NCI-H1694 treated with DMSO at 0.1 percent for 48 hours (cell line): ENCODE data around the gene SLC35A3.
A peak's percentile ranks its signal among the peaks of the same experiment; 100 is the strongest.
"Not testable (repeated sequence)": the region's sequence is repeated elsewhere in the genome, so short reads cannot be mapped to it uniquely, and the experiment has no call there.

Experiments
- DNase-seq: peaks from one replicate; lab custom pipeline; 2025; lab: John Stamatoyannopoulos, UW

Gene SLC35A3

DNA sequence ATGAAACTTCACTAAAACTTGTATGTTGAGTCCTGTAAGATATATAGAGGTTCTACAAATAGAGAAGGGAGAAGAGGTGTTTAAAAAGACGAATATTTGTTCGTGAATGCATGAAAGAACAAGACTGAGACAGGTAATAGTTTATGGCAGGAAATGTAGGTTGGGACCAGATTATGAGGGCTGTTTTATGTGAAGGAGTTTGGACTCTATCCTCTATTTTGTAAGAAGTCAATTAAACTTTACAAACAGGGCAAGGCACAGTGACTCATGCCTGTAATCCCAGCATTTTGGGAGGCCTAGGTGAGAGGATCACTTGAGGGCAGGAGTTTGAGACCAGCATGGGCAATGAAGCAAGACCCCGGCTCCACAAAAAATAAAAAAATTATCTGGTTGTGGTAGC lies 5.7 kb downstream of the SLC35A3 start:
- no peak for DNase-seq

DNA sequence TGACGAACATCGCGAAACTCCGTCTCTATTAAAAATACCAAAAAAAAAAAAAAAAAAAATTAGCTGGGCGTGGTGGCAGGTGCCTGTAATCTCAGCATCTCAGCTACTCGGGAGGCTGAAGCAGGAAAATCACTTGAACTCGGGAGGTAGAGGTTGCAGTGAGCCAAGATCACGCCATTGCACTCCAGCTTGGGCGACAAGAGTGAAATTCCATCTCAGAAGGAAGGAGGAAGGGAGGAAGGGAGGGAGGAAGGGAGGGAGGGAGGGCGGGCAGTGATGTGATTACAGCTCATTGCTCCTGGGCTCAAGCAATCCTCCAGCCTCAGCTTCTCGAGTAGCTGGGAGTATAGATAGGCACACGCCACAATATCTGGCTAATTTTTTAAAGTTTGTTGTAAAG lies 7.5 kb downstream of the SLC35A3 start:
- not testable (repeated sequence) for DNase-seq

DNA sequence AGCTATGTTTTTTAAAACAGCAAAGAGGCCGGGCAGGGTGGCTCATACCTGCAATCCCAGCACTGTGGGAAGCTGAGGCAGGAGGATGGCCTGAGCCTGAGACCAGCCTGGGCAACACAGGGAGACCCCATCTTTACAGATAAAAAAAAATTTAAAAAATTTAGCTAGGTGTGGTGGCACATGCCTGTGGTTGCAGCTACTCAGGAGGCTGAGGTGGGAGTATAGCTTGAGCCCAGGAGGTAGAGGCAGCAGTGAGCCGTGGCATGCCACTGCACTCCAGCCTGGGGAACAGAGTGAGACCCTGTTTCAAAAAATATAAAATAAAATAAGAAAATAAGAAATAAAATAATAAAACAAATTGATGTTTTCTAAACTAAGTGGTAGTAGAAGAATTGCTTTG lies 8.4 kb downstream of the SLC35A3 start:
- DNase-seq: no peak

DNA sequence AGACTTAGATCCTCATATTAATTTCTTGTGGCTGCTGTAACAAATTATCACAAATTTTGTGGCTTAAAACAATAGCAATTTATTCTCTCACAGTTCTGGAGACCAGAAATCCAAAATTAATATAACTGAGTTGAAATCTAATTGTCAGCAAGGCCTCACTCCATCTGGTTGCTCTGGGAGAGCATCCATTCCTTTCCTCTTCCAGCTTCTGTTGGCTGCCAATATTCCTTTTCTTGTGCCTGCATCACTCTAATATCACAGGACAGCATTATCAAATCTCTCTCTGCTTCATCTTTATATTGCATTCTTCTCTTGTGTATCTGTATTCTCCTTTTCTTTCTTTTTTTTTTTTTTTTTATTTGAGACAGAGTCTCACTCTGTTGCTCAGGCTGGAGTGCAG lies 9.3 kb downstream of the SLC35A3 start:
- DNase-seq: no peak

DNA sequence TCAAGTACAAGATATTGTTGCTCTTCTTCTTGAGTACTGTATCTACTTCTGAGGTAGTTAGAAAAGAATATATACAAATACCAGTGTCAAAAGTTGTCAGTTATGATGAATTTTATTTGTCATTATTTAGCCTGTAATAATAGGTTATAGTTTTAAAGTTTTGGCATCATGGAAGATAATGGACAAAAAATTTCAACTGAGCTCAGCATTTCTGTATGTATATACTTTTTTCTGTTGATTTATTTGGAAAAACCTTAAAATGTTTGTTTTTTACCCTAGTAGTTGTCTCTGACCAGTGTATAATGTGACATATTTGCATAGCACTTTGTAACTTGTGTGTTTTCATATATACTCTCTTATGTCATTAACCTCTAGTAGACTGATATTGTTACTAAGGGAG lies 11.1 kb downstream of the SLC35A3 start:
- no peak for DNase-seq

DNA sequence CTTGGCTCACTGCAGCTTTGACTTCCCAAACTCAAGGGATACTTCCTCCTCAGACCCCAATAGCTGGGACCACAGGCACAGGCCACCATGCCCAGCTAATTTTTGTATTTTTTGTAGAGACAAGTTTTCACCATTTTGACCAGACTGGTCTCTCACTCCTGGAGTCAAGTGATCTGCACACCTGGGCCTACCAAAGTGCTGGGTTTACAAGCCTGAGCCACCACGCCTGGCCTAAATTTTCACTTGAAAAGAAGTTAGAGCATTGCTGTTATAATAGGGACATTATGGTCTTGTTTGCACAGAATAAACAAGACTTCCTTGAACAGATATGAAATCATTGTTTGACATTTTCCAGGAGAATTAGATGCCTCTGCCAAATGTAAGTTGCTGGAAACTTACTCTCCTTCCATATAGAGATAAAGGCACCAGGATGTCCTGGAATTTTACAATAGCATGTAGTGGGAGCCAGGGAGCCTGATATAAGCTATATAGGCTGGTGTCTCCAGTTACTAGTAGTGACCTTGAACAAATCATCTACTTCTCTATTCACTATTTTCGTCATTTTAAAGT lies 16.9 kb downstream of the SLC35A3 start:
- no peak for DNase-seq

DNA sequence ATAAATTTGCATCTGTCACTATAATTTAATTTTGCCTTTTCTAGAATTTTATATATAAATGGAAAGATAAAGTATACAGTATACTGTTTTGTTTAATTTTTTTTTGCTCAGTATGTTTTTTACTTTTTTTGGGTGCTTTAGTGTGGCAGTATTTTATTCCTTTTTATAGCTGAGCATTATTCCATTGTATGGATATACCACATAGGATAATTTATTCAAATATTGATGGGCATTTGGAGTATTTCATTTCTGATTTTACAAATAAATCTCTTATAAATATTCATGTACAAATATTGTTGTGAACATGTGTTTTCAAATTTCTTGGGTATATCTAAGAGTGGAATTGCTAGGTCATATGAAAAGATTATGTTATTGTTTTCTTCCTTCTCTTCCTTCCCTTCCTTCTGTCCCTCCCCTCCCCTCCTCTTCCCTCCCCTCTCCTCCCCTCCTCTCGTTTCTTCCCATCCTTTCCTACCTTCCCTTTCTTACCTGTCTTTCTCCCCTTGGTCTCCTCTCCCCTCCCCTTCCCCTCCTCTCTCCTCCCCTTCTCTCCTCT lies 18.5 kb downstream of the SLC35A3 start:
- DNase-seq: no peak

DNA sequence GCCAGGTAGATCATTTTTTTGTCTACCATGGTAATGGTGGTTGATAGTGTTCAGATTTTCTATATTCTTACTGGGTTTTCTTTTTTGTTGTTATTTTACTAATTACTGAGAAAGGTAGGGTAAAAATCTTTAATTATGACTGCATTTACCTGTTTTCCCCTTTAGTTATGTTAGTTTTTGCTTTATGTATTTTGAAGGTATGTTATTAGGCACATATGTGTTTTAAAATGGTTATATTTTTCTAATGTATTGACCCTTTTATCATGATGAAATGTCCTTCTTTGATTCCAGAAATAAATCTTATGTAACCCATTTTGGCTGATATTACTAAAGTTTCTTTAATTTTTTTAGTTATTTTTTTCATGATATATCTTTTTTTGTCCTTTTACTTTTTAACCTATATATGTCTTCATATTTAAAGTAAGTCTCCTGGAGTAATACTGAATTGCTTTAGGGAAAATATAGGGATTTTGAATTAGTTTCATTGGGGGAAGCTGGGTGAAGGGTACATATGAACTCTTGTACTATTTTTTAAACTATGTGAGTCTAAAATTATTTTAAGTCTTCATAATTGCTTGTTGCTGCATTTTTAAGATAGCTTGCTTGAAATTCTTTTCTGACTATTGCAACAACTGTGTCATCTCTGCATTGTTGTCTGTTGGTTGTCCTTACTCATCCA lies 22.4 kb downstream of the SLC35A3 start:
- DNase-seq: no peak

DNA sequence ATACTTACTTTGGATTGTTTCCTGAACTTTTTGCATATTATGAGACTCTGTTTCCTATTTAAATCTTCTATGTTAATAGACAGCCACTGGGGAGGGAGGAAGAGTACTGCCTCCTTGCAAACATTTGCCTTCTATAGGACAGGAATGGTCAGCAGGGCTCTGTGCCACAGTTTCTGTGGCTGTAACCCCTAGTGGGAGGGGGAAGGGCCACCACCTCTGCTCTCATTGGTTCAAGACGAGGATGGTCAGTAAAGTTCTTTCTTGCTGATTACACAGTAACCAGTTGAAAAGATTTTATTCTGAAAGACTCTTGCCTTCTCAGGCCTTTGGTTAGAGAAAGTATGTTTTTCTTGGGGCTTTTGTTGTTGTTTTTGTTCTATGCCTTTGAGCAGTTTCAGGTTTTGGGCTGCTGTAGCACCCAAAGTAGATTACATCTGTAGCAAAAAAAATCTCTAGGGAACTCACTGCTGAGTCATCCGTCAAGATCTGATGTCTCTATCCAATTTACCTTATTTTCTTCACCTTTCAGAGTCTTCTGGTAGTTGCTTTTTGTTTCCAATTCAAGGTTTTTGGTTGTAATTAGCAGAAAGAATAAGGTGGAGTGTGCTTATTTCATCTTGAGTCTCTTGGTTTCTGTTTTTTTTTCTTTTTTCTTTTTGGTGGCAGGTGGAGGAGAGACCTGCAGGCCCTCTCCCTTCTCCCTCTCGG lies 23.1 kb downstream of the SLC35A3 start:
- DNase-seq: no peak

DNA sequence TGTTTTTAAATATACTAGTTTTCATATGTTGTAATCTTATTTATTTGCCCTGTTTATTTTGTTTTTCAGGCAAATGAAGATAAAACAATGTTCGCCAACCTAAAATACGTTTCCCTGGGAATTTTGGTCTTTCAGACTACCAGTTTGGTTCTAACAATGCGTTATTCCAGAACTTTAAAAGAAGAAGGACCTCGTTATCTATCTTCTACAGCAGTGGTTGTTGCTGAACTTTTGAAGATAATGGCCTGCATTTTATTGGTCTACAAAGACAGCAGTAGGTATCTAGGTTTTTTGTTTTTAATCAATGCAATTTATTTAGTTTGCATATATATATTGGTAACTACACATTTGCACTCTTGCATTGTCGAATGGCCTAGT lies 23.7 kb downstream of the SLC35A3 start:
- DNase-seq: no peak

DNA sequence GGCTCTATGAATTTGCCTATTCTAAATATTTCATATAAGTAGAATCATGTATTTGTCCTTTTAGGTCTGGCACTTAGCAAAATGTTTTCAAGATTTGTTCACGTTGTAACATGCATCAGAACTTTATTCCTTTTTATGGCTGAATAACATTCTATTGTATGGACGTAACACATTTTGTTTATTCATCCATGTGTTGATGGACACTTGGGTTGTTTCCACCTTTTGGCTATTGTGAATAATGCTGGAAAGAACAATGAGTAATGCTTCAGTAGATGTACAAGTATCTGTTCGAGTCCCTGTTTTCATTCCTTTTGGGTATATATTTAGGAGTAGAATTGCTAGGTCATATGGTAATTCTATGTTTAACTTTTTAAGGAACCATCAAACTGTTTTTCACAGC lies 24.7 kb downstream of the SLC35A3 start:
- DNase-seq: no peak

DNA sequence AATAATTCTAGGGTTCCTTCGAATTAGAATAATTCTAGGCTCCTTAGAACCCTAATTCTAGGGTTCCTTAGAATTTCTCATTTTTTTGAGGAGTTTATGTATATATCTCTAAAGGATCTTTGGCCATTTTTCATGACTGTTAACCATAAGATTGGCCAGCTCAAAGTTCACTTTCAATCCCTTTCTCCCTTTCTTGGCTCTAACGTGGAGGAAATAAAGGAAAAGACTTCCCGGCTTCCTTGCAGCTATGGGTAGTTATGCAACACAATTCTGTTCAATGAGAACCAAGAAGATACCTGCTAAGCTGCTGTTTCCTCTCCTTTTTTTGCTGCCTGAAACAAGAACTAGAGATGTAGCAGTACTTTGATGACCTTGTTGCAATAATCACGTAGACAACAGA lies 27.2 kb downstream of the SLC35A3 start:
- no peak for DNase-seq

DNA sequence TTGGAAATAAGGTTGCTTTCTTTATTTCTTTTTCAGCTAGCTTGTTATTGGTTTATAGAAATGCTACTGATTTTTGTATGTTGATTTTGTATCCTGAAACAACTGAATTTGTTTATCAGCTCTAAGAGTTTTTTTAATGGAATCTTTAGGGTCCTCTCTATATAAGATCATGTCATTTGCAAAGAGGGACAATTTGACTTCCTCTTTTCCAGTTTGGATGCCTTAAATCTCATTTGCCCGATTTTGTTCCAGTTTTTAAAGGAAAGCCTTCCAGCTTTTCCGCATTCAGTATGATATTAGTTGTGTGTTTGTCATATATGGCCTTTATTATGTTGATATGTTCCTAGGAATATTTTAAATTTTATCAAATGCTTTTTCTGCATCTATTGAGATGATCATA lies 31.7 kb downstream of the SLC35A3 start:
- no peak for DNase-seq

DNA sequence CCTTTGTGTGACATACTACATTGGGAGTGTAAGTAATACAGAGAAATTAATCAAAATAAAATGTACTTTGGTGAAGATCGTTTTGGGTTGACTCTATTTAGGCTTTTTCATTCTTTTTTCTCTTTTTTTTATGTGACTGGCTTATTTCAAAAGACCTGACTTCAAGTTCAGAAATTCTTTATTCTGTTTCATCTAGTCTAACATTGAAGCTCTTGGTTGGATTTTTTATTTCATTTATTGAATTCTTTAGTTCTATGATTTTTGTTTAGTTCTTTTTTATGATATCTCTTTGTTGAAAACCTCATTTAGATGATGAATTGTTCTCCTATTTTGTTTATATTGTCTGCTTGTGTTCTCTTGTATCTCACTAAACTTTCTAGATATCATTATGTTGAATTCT lies 35.6 kb downstream of the SLC35A3 start:
- DNase-seq: no peak

DNA sequence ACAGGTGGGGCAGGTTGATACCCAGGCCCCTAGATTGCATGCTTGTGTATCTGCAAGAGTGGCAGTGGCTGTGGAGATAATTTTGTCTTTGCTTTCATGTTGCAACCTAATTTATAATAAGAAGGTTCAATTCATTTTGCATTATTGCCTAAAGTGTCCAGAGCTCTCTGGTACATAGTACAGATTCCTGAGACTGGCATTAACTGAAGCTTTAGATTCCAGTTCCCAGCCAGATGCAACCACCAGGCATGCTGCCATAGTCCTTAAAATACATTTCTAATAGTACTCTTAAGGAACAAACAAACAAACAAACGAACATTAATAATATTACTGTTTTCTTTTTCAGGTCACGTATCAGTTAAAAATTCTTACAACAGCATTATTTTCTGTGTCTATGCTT lies 36.9 kb downstream of the SLC35A3 start:
- DNase-seq: no peak

DNA sequence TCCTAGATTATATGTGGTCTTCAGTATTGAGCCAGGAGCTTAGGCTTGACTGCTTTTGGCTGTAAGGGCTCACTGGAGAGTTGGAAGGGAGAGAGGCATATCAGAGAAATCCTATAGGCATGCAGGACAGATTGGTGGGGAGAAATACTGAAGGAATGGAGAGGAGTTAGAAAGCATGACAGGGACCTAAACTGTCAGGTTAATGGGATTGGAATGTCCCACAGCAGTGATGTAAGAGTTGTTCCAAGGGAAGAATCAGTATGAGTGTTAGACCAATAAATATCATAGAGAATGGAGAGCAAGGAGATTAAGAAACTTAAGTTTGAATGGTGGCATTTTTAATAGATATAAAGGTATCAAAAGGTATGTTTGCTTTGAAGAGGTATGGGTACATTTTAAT lies 39.7 kb downstream of the SLC35A3 start:
- no peak for DNase-seq

DNA sequence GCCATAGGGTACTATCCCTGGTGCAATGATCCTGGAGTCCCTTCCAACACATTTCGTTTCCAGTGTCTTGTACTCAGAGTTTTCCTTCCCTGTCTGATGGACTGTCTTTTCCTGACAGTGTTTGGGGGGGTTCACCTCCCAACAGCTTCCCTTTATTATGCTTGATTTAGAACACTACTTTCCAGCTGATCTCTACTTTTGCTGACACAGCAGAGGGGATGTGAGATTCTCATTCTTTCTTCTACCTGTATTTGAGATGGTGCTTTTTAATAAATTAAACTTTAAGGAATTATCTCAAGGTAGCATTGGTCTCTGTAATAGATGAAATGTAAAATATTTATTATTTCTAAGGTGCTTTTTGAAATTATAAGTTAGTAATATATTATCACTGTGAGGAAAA lies 41.0 kb downstream of the SLC35A3 start:
- no peak for DNase-seq

DNA sequence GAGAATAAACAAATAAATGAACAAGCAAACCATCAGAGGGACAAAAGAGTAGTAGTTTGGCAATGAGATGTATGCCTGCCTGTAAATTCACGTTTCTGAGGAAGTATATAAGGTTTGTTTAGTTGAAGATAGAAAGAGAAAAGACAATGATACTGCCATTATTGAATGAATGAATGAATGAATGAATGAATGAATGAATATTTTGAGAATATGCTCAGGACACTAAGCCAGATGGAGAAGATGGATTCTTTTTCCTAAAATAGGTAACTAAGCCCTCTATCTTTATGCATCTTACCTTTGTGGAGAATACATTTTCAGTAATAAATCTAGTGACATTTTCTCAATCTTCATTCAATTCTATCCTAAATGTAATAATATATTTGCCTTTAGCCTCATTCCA lies 49.4 kb downstream of the SLC35A3 start:
- no peak for DNase-seq

DNA sequence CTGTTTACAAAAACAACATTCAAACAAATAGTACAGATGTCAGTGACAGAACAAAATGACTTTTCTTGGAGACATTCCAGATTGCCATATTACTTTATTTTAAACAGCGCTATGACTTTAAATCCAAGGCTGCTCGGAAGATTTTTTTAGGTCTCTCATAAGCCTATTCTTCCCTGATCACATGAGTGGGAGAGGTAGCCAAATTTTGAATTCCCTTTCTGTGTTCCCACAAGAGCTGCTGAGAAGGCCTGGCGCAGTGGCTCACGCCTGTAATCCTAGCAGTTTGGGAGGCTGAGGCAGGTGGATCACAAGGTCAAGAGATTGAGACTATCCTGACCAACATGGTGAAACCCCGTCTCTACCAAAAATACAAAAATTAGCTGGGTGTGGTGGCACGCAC lies 53.7 kb downstream of the SLC35A3 start:
- no peak for DNase-seq

DNA sequence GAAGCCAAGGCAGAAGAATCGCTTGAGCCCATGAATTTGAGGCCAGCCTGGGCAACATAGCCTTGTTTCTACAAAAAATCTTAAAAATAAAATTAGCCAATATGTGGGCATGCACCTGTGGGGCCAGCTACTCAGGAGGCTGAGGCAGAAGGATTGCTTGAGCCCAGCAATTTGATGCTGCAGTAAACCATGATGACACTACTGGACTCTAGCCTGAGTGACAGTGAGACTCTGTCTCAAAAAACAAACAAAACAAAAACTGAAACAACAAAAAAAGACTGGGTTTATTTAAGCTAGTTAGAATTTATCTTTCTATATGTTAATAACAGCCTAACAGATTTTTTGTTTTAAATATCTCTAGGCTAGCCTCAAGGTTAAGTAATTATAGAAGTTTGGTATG lies 57.4 kb downstream of the SLC35A3 start:
- no peak for DNase-seq

DNA sequence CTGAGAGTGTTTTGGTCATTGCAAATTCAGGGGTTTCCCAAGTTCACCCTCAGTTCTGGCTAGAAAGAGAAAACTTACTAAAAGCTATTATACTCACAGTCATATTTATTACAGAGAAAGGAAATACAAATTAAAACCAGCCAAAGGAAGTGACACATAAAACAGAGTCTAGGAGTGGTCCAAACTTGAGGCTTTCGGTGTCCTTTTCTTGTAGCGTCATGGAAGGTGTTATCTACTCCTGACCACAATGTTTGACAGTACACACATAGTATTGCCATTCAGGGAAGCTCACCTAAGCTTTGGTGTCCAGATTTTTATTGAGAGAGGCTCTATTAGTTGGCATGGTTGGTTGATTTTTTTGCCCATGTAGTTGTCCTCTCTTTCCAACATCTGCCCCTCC lies 59.0 kb downstream of the SLC35A3 start:
- no peak for DNase-seq

DNA sequence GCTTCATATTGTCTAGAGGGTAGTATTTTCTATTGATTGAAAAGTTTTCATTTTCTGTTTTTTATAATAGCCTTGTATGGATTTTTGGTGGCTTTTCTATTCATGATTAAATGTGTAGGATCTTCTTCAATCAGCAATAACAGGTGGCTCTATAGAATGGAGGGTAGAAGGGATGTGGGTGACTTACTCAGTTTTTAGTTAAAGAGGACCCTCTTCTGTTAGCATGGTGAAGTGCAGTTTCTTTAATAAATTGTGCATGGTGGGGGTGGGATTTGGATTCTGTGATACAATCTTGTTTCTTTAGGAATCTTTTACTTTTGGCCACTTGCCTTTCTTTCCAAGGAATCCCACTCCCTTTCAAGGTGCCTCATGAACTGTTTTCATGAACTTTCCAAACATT lies 64.7 kb downstream of the SLC35A3 start:
- DNase-seq: peak; percentile 60

DNA sequence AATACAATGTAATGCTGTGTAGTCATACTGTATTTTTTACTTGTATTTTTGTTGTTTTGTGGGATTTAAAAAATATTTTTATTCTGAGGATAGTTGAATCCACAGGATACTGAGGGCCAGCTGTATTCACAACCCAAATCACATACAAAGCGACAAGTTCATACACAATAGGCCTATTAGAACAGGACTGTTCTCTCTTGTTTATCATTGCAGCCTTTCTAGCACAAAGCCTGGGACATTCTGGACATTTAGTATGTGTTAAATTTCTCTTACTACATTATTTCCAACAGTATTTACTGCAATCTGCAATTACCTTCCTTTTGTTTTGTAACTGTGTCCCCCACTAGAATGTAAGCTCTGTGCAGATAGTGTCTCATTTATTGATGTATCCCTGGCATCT lies 65.4 kb downstream of the SLC35A3 start:
- DNase-seq: no peak
